H9 (cell line): ENCODE results near the gene C11orf86. TPM values are rescaled to one million over a fixed set of nuclear protein-coding genes. Genes with fewer than 3 reads are reported as not detected.

ENCODE experiments used
- DNase-seq: peaks from one replicate; pipeline ENCODE4 v3.0.0-alpha.2; 2017
- H2AFZ ChIP-seq: one replicate; pipeline ENCODE4 v1.6.1; 2013; ENCODE audit warnings: mild to moderate bottlenecking, low read length, control low read depth, moderate library complexity
- H2AK5ac ChIP-seq: 2 replicates; pipeline ENCODE4 v1.6.1; 2013; ENCODE audit warnings: low read length, control low read depth, mixed read lengths; ENCODE audit not compliant: insufficient read length
- H2BK120ac ChIP-seq: one replicate; pipeline ENCODE4 v1.6.1; 2013; ENCODE audit warnings: low read depth, mild to moderate bottlenecking, low read length, control low read depth, inconsistent platforms; ENCODE audit not compliant: poor library complexity, severe bottlenecking
- H2BK12ac ChIP-seq: 2 replicates; pipeline ENCODE4 v1.6.1; 2013; ENCODE audit warnings: low read length, control low read depth, mixed read lengths, low read depth; ENCODE audit not compliant: insufficient read length
- H2BK15ac ChIP-seq: 2 replicates; pipeline ENCODE4 v1.6.1; 2013; ENCODE audit warnings: low read depth, low read length, control low read depth
- H2BK20ac ChIP-seq: one replicate; pipeline ENCODE4 v1.6.1; 2013; ENCODE audit warnings: low read depth, mild to moderate bottlenecking, low read length, control low read depth, inconsistent platforms; ENCODE audit not compliant: poor library complexity, severe bottlenecking
- H2BK5ac ChIP-seq: 2 replicates; pipeline ENCODE4 v1.6.1; 2013; ENCODE audit warnings: low read length, control low read depth, mixed read lengths; ENCODE audit not compliant: insufficient read length
- H3K14ac ChIP-seq: 2 replicates; pipeline ENCODE4 v1.6.1; 2013; ENCODE audit warnings: low read length, control low read depth; ENCODE audit not compliant: insufficient read depth
- H3K18ac ChIP-seq: 2 replicates; pipeline ENCODE4 v1.6.1; 2013; ENCODE audit warnings: low read depth, mild to moderate bottlenecking, mixed read lengths, low read length, control low read depth; ENCODE audit not compliant: insufficient read length
- H3K23ac ChIP-seq: 2 replicates; pipeline ENCODE4 v1.6.1; 2013; ENCODE audit warnings: low read length, control low read depth, mixed read lengths, low read depth; ENCODE audit not compliant: insufficient read length
- H3K23me2 ChIP-seq: 2 replicates; pipeline ENCODE4 v1.6.1; 2013; ENCODE audit warnings: low read depth, mild to moderate bottlenecking, mixed read lengths, low read length, control low read depth; ENCODE audit not compliant: insufficient read length, poor library complexity, severe bottlenecking
- H3K27ac ChIP-seq: 2 replicates; pipeline ENCODE4 v1.5.1; 2013; ENCODE audit warnings: low read length, control low read depth, mixed read lengths, low read depth; ENCODE audit not compliant: insufficient read length
- H3K27me3 ChIP-seq: 2 replicates; pipeline ENCODE4 v1.6.1; 2013; ENCODE audit warnings: low read length, control low read depth, inconsistent platforms; ENCODE audit not compliant: insufficient read depth
- H3K4ac ChIP-seq: 2 replicates; pipeline ENCODE4 v1.6.1; 2013; ENCODE audit warnings: low read depth, mild to moderate bottlenecking, control low read depth, inconsistent platforms, low read length, moderate library complexity
- H3K4me1 ChIP-seq: 2 replicates; pipeline ENCODE4 v1.6.1; 2013; ENCODE audit warnings: low read length, control low read depth, inconsistent platforms; ENCODE audit not compliant: insufficient read depth
- H3K4me2 ChIP-seq: 2 replicates; pipeline ENCODE4 v1.6.1; 2013; ENCODE audit warnings: low read length, control low read depth, mixed read lengths; ENCODE audit not compliant: insufficient read length, insufficient read depth
- H3K56ac ChIP-seq: 2 replicates; pipeline ENCODE4 v1.6.1; 2013; ENCODE audit warnings: low read depth, mild to moderate bottlenecking, mixed read lengths, low read length, control low read depth; ENCODE audit not compliant: insufficient read length
- H3K79me1 ChIP-seq: 2 replicates; pipeline ENCODE4 v1.6.1; 2013; ENCODE audit warnings: low read depth, mild to moderate bottlenecking, moderate library complexity, low read length, control low read depth, inconsistent platforms; ENCODE audit not compliant: insufficient read depth, poor library complexity, severe bottlenecking
- H3K79me2 ChIP-seq: 2 replicates; pipeline ENCODE4 v1.6.1; 2013; ENCODE audit warnings: low read length, control low read depth, inconsistent platforms; ENCODE audit not compliant: insufficient read depth
- H3K9ac ChIP-seq: 2 replicates; pipeline ENCODE4 v1.6.1; 2013; ENCODE audit warnings: low read length, control low read depth, mixed read lengths; ENCODE audit not compliant: insufficient read length; ENCODE audit errors: extremely low read depth
- H3K9me3 ChIP-seq: one replicate; pipeline ENCODE4 v1.6.1; 2013; ENCODE audit warnings: low read depth, low read length, inconsistent platforms; ENCODE audit not compliant: control insufficient read depth
- H3T11ph ChIP-seq: one replicate; pipeline ENCODE4 v1.6.1; 2013; ENCODE audit warnings: mild to moderate bottlenecking, low read length, control low read depth, inconsistent platforms
- H4K20me1 ChIP-seq: one replicate; pipeline ENCODE4 v1.6.1; 2013; ENCODE audit not compliant: control insufficient read depth, insufficient read length, insufficient read depth
- H4K5ac ChIP-seq: 2 replicates; pipeline ENCODE4 v1.6.1; 2013; ENCODE audit warnings: low read depth, mild to moderate bottlenecking, mixed read lengths, low read length, control low read depth; ENCODE audit not compliant: insufficient read length
- H4K8ac ChIP-seq: replicated peaks from 2 replicates; pipeline ENCODE4 v1.6.1; 2013; ENCODE audit warnings: low read length, control low read depth, mixed read lengths, low read depth; ENCODE audit not compliant: insufficient read length
- H4K91ac ChIP-seq: 2 replicates; pipeline ENCODE4 v1.6.1; 2013; ENCODE audit warnings: low read depth, mild to moderate bottlenecking, moderate library complexity, mixed read lengths, low read length, control low read depth; ENCODE audit not compliant: insufficient read length
- H3K27ac Mint-ChIP-seq, 3 experiments: 2 replicates in 2 of 3; 3 replicates in 1 of 3; pipeline ENCODE4 v1.8.0; 2020 to 2021; ENCODE audit warnings: mixed read lengths in 3 of 3, mild to moderate bottlenecking in 1 of 3, moderate library complexity in 1 of 3
- H3K27me3 Mint-ChIP-seq: 2 replicates; pipeline ENCODE4 v1.8.0; 2021; ENCODE audit warnings: low read depth, mild to moderate bottlenecking, moderate library complexity, mixed read lengths
- H3K36me3 Mint-ChIP-seq, 3 experiments: 2 replicates in 2 of 3; 3 replicates in 1 of 3; pipeline ENCODE4 v1.8.0; 2020 to 2021; ENCODE audit warnings: low read depth in 3 of 3, mixed read lengths in 3 of 3; ENCODE audit not compliant: insufficient read depth in 1 of 3
- H3K4me1 Mint-ChIP-seq, 2 experiments: 2 replicates each; pipeline ENCODE4 v1.8.0; 2020; ENCODE audit warnings: mixed read lengths in 2 of 2
- H3K4me3 Mint-ChIP-seq, 2 experiments: 2 replicates in 1 of 2; 3 replicates in 1 of 2; pipeline ENCODE4 v1.8.0; 2020 to 2021; ENCODE audit warnings: mild to moderate bottlenecking in 2 of 2, mixed read lengths in 2 of 2, moderate library complexity in 1 of 2
- H3K9me3 Mint-ChIP-seq, 2 experiments: 2 replicates in 1 of 2; 3 replicates in 1 of 2; pipeline ENCODE4 v1.8.0; 2020; ENCODE audit warnings: mild to moderate bottlenecking in 2 of 2, mixed read lengths in 2 of 2, moderate library complexity in 1 of 2
- WGBS: extraction: QIAGEN DNeasy Blood & Tissue Kit; methylation state at CpG from one replicate; pipeline ENCODE4 v1.1.7; 2013; ENCODE audit warnings: missing lambda C conversion rate, low lambda C conversion rate, mixed read lengths; ENCODE audit not compliant: insufficient read length; ENCODE audit errors: extremely low coverage; 5-methylcytosine and 5-hydroxymethylcytosine counted together
- total RNA-seq: library from RNA; stranded (reverse); gene quantifications from 2 replicates; pipeline ENCODE4 v1.2.1, GENCODE V29; 2021
- TF ChIP-seq, protein P1 (sequence below): fragments of 200-600 bp; sonication (generic); conservative IDR thresholded peaks from 3 replicates; pipeline ENCODE4 v1.8.0; 2021; ENCODE audit warnings: antibody characterized with exemption, mild to moderate bottlenecking

C11orf86 gene
- total RNA-seq, 1 experiment from 2014 or later: not detected

- Mint-ChIP-seq H3K4me1 (peaks cover 16 to 21% of the 10 kb centered on the region in 2 experiments), H3K27ac (peak overlapping the region in 1 of 3 experiments; percentile 62; a peak in 2 of 7 replicates), H3K9me3 (no peaks in the 10 kb centered on the region), H3K4me3 (no peak overlapping the region), H3K27me3 (no peaks in the 10 kb centered on the region; the same call in 1 of the 2 replicates), H3K36me3 (peaks cover 0 to 10% (median 8%) of the 10 kb centered on the region in 3 experiments)
- Histone ChIP-seq H3K4ac (no peak overlapping the region), H4K20me1 (no peaks in the 10 kb centered on the region), H3K23me2 (no peaks in the 10 kb centered on the region), H3K9ac (no peak overlapping the region), H3T11ph (no peak overlapping the region), H3K27me3 (no peaks in the 10 kb centered on the region), H3K9me3 (no peaks in the 10 kb centered on the region), H4K91ac (no peak overlapping the region), H2AFZ (no peak overlapping the region), H3K4me2 (no peak overlapping the region), H2BK12ac (no peak overlapping the region), H2BK5ac (no peak overlapping the region), H3K23ac (no peak overlapping the region), H2BK20ac (no peak overlapping the region), H3K56ac (no peak overlapping the region), H2BK120ac (no peak overlapping the region), H3K79me1 (no peaks in the 10 kb centered on the region), H4K8ac (no peak overlapping the region), H3K27ac (no peak overlapping the region), H2AK5ac (no peak overlapping the region), H2BK15ac (no peak overlapping the region), H3K18ac (no peak overlapping the region), H3K79me2 (no peaks in the 10 kb centered on the region), H4K5ac (no peak overlapping the region), H3K4me1 (no peaks in the 10 kb centered on the region), H3K14ac (no peak overlapping the region)
- peak; percentile 76 for DNase-seq
- no CpG with 5 or more reads among the region's 8 CpGs for WGBS
- TF ChIP-seq, protein P1, sequence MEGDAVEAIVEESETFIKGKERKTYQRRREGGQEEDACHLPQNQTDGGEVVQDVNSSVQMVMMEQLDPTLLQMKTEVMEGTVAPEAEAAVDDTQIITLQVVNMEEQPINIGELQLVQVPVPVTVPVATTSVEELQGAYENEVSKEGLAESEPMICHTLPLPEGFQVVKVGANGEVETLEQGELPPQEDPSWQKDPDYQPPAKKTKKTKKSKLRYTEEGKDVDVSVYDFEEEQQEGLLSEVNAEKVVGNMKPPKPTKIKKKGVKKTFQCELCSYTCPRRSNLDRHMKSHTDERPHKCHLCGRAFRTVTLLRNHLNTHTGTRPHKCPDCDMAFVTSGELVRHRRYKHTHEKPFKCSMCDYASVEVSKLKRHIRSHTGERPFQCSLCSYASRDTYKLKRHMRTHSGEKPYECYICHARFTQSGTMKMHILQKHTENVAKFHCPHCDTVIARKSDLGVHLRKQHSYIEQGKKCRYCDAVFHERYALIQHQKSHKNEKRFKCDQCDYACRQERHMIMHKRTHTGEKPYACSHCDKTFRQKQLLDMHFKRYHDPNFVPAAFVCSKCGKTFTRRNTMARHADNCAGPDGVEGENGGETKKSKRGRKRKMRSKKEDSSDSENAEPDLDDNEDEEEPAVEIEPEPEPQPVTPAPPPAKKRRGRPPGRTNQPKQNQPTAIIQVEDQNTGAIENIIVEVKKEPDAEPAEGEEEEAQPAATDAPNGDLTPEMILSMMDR: no peak
Observed at GRCh38 chr11:66950112-66950535, 25.0 kb upstream of the C11orf86 start.
